HG03520 (cell line): ENCODE results near the gene SCN4A.

ENCODE experiments used
- ATAC-seq: cut with Tn5 transposase; IDR thresholded peaks from one replicate; pipeline ENCODE4 v1.9.1; 2021; ENCODE audit warnings: mild to moderate bottlenecking, moderate library complexity; ENCODE audit not compliant: unreplicated experiment

Gene SCN4A

DNA sequence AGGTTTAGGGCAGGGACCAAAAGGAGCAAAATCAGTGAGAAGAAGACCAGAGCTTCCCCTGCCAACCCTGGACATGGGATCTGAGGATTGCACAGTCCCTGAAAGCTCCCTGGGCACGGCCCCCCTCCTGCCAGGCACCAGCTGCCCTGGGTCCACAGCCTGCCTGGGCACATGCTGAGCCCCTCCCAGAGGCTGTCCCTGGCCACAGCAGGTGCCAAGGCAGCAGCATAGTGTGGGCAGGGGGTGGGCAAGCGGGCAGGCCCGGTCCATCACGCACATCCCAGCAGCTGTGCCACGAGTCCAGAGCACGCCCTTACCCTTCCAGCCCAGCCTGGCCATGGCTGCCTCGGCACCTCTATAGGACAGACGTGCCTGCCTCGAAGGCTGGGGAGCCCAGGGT, 12.7 kb downstream of the SCN4A start:
- ATAC-seq: no peak

DNA sequence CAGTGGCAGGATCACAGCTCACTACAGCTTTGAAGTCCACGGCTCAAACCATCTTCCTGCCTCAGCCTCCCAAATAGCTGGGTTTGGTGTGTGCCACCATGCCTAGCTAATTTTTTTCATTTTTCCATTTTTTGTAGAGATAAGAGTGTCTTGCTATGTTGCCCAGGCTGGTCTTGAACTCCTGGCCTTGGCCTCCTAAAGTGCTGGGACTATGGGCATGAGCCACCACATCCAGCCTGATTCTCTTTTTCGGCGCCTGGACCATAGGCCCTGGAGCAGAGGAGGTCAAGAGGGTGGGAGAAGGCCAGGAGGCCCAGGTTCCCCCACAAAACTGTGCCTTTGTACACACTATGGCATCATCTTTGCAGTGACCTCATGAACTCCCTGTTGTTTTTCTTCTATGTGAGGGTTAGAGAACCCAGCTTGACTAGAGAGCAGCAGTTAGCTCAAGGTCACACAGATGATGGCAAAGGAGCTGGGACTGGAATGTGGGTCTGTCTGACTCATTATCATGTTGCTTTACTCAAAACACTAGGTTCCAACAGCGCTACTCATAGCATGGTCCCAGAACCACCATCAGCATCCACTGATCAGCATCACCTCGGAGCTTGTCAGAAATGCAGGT, 16.3 kb downstream of the SCN4A start:
- ATAC-seq: no peak

DNA sequence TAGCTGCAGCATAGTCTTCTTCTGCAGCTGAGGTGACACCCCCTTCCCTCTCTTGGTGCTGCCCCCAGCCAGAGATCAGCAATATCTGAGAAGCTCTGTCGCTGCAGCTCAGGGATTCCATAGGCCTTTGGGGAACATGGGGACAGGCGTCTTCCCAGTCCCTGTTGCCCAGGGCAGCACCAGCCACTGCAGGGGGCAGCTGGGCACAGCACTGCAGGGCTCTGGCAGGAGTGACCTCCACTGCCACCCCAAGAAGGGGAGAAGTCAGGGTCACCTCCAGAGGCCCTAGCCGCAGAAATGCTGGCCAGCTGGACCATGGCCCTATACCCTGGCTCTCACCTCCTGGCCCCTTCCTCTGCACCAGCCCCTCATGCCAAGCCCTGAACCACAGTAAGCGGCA, 16.9 kb downstream of the SCN4A start:
- no peak for ATAC-seq

DNA sequence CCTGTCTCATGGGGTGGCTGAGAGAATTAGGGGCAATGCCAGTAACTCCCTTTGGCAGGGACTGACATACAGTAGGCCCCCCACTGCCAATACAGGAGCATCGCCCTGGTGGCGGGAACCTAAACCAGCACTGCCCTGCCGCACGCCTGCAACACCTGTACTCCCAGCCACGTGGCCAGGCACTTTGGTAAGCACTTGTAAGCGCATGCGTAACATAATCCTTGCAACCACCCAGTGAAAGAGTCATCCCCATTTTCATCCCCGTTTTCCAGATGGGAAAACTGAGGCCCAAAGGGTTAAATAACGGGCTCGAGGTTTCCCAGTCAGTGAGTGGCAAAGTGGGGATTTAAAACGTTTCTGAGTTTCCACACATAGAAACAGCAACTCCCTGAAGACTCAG, 17.5 kb downstream of the SCN4A start:
- no peak for ATAC-seq

DNA sequence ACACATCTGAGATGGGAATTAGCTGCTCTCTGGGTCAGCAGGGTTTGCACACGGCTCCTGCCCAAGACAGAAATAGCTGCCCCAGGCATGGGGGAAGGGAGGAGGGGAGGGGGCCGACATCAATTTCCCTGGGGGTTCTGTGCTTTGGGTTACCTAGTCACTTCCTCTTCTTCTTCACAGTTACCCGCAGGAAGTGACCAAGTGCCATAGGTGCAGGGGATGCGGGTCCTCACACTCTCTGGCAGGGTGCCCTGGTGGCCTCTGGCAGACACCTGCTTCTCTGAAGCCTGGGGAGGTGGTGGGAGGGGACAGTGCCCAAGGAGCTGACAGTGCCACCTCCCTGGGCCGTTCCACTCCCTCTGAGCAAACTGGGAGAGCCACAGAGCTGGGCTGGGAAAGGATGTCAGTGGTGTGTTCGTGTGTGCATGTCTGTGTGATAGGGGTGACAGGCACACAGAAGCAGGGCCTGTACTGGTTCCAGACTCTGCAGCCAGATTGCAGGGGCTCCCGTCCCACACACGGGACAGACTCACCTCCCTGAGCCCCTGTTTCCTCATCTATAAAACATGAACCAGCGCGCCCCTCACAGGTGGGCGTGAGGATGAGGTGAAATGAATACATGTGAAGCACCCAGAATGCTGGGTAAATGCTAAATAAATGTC, 18.2 kb downstream of the SCN4A start:
- no peak for ATAC-seq

DNA sequence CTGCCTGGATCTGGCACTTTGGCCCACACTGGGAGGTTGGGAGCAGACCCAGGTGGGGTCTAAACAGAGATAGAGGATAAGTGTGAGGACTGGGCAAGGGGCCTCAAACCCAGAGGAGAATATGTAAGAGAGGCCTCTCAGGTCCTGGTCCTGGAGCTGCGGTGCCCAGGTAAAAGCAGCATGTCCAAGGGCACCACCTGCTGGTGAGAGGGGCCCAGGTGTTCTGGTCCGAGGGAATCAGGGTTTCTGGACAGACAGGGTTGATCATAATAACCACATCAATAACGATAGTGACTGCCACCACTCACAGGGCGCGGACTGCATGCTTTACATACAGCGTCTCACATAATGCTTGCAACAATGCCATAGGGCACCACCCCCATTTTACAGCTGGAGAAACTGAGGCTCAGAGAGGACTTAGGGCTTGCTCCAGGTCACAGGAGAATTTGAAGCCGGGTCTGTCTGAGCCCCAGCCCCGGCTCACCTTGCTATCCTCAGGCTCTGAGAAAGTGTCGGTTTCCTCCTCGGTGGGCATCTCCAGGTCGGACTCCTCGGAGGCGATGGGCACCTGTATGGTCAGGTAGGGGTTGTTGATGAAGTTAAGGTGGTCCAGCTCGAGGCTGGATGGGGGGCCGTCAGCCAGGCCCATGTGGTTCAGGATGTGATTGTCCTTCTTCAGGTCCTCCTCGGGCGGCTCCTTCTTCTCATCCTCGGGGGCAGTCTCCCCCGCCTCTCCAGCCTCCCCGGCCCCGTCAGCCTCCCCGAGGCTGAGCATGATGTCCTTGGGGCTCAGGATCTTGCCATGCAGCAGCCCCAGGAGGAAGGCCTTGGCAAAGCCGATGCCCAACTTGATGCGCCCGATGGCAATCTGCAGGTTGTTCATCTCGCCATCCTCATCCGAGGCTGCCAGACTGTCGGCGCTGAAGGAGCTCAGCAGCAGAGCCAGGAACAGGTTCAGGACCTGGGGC, 21.5 kb downstream of the SCN4A start:
- no peak for ATAC-seq

DNA sequence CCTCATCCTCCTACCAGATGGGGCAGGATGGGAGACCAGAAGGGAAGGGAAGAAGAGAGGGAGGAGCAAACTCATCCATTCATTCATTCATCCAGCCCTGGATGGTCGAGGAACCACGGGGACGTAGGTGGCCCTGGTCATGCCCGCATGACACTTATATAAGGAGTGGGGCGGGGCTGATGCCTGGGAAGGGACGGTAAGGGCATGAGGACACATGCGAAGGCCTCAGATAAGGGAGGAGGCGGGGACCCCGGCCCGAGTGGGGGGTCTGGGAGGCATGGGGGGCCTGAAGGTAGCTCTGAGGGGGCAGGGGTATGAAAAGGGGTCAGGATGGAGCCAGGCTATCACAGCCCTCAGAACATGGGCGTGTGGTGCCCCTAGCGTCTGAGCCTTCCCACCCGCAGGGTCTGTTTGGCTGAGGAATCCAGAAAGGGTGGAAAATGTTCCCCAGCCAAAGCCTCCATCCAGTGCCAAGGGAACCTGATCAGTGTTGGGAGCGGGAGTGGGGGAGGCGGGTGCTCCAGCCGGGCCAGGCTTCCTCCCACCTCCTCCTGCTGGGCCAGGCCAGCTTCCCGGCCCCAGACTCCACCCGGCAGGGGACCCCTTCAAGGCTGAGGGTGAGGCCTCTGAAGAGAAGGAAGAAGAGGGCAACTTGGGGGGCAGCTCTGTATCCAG, 23.0 kb downstream of the SCN4A start:
- ATAC-seq: no peak

DNA sequence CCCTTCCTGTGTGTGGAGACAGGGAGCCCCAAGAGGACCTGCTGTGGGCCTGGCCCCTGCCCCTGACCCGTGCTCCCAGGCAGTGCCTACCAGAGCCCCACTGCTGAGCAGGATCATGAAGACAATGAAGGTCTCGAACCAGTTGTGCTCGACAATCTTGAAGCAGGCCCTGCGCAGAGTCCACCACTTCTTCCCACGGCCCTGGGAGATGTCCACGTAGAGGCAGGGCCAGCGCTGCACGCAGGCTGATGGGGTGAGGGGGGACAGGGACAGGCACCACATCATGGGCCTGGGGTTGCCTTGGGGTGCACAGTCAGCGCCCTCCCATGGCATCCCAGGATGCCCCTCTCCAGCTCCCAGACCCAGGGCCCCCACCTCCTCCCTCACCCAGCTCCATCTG, 24.2 kb downstream of the SCN4A start:
- no peak for ATAC-seq

DNA sequence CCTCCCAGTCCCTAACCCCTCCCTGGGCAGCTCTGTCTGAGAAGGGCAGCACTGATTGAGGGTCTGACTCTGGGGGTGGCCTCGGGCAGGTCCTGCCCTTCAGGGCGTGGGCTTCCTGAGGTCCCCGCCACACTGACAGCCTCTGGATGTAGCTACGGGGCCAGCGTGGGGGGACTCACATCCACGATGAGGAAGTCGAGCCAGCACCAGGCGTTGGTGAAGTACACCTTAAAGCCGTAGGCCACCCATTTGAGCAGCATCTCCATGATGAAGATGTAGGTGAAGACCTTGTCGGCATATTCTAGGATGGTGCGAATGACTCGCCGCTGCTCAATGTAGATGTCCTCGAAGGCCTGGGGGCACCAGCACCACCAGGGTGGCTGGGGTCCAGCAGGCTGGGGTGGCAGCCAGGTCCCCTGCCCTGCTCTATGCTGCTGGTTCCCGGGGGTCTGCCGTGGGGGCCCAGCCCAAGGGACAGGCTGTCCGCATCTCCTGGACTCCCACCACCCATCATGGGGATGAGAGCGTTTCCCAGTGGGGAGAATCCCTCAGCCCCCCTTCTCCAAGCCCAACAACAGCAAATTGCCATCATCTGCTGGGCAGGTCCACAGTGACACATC, 24.9 kb downstream of the SCN4A start:
- ATAC-seq: no peak

DNA sequence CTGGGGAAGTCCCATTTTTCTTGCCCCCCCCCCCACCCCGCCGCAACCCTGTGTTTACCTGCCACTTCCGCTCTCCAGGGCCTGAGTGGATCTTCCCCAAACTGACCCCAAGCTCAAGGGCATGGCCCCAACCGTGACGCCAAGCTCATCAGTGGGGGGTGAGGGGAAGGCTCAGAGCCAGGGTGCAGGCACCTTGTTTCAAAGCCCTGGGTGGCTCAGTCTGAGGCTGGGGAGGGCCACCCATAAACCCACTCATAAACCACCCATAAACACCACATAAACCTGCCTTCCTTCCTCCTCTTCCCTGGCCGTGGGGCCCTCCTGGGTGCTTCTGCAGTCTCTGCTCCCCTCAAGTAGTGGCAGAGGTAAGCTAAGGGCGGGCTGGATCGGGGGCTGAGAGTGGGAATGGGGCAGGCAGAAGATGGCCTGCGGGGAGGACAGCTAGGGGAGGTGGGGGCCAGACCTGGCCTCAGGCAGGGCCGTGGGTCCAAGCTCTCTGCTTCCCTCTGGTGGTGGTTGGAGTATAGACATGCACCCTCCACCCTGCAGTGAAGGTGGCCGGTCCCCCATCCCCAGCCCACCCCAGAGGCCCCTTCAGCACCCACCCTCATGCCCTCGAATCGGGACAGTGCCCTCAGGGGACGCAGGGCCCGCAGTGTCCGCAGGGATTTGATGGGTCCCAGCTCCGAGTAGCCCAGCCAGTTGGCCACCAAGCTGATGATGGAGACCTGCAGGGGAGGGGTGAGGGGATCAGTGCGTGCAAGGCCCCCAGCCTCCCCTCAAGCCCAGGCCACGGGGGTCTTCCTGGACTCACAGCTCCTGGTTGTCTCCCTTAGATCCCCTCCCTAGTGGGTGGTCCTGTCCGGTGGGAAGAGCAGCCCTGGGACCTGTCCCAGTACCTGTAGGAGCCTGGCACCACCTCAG, 26.0 kb downstream of the SCN4A start:
- ATAC-seq: peak; percentile 67

DNA sequence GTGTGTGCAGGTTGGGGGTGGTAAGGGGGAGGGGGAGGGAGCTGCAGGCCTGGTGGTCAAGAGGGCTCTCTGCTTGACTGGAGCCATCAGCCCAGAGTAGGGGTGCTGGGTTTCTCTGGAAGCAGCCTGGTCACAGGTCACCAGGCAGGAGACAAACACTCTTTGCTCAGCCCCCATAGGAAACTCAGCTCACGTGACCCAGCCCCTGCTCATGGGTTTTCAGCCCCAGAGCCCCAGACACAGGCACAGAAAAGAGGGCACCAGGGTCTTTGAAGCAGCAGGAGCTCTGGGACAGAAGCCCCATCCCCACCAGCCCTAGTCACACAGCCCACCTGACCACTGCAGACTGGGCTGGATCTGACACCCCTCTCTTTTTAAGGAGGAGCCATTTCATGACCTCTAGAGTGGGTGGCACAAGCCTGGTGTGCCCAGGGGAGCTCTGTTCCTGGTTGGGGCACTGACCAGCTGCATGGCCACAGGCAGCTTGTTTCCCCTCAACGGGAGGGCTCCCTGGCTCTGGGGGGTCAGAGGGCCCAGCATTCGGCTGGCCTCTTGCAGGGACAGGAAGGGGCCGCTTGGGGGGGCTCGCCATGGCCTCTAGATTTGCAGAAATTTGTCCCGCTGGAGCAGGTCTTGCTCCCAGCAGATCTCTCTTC, 26.8 kb downstream of the SCN4A start:
- ATAC-seq: no peak

DNA sequence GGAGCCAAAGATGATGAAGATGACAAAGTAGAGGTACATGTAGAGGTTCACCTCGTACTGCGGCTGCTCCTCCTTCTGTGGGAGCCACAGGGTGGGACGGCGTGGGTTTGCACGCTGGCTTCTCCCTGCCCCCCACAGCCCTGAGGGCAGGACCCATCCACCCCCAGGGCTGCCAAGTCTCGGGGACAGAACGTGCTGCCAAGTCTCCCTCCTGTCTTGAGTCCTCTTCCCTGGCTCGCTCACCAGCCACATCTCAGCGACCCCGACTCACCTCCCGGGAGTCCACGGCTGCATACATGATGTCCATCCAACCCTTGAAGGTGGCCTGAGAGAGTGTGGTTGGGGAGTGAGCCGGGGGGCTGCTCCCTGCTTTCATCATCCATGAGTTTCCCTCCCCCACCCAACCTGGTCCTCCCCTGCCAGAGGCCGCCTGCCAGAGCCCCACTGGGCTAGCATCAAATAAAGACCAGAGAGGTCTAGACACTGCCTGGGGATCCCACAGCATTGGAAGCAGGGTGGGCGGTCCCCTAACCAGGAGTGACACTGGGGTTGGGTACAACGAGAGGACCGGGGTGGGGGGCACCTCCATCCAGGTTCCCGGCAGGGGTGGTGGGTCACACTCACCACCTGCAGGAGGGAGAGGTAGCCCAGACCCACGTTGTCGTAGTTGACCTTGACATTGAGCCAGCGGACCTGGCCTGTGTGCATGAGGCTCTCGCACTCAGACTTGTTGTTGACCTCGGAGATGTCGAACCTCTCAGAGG, 27.8 kb downstream of the SCN4A start:
- ATAC-seq: no peak

DNA sequence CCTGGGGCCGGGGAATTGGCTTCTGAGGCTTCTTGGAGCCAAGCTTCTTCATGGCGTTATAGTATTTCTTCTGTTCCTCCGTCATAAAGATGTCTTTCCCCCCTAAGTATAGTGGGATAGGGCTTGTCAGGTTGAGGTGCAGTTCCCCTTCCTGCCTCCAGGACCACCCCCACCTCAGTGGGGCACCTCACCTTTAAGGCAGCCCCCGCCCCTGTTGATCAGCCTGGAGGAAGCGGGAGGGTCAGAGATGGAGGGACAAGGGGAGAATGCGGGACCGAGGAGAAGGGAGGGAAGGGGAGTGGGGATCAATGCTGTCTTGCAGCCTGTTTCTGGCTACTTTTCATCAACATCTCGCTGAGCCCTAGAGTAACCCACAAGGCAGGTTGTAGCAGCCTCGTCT, 29.0 kb downstream of the SCN4A start:
- no peak for ATAC-seq

DNA sequence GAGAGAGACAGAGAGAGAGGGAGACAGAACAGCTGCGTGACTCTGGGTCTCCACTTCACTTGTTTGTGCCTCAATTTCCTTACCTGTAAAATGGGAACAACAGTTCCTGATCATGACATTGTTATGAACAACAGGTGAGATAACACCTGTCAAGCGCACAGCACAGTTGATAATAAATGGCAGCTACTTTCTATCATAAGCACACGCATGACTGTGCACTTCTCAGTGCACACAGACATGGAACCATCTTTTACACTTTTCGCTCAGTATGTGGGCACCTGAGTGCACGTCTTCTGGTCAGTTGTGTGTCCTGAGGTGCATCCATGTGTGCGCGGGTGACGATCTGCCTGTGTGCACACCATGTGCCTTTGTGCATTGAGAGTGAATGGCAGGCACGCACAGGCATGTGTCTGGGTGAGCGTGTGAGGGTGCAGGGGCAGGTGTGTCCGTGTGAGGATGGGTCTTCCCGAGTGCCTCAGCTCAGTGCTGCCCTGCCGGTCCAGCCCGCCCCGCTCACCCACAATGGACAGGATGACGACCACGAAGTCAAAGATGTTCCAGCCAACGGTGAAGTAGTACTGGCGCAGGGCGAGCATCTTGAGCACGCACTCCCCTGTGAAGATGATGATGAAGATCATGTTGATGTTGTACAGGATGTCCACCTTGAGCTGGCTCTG, 30.3 kb downstream of the SCN4A start:
- no peak for ATAC-seq

DNA sequence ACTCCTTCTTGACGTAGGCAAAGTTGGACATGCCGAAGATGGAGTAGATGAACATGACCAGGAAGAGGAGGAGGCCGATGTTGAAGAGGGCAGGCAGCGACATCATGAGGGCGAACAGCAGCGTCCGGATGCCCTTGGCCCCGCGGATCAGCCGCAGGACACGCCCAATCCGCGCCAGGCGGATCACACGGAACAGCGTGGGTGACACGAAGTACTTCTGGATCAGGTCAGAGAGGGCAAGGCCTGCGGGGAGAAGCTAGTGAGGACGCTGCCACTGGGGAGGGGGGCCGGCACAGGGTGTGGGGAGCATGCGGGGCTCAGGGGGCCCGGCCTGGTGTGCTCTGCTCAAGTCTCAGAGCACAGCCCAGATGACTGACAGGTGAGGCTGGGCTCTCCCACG, 31.0 kb downstream of the SCN4A start:
- ATAC-seq: no peak

DNA sequence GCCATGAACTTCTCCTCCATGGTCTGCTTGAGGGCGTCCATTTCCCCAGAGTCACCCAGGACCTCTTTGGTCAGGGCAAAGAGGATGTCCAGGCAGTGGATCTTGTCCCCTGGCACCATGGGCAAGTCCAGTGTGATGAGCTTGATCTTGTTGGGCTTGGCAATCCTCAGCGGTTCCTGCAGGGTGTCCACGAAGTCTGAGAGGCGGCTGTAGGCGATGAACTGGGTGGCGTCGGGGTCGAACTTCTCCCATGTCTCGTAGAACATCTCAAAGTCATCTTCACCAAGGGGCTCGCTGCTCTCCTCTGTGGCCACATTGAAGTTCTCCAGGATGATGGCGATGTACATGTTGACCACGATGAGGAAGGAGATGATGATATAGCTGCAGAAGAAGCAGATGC, 31.6 kb downstream of the SCN4A start:
- no peak for ATAC-seq

DNA sequence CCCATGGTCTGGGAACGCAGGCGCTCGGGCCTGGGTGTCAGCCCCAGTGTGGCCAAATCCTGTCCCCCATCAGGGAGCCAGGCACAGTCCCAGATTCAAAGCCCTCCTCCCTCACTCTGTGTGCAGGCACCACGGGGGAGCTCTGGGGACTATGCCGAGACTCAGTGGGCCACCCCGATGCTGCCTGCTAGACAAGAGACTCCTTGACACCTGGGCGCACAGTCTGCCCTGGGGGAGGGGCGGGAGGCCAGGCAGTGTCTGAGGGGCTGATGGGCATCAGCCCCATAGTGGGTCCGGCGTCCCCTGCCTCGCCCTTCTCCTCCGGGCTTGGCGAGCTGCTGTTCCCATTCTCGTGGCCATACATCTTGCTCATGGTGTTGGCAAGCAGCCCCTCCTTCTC, 32.1 kb downstream of the SCN4A start:
- ATAC-seq: no peak

DNA sequence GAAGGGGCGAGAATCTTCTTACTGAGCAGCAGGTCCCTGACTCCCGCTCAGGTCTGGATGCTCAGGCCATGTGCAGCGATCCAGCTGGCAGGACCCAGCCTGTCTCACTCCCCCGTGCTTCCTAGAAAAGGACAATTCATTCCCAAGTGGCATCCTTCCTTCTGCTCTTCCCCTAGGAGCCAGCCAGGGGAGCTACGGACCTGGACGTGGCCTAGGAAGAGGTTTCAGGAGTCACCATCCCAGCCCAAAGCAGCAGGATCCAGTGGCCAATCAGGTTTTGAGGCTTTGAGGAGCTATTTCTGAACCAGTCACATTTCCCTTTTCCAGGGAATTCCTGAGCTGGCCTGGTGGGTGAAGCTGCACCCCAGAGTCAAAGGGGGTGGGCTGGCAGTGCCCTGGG, 32.8 kb downstream of the SCN4A start:
- ATAC-seq: no peak
